HCT116 (cell line): ENCODE measurements around the gene UBR3. TPM values are rescaled to one million over a fixed set of nuclear protein-coding genes. Genes with fewer than 3 reads are reported as not detected.

Experiments used
- ATAC-seq: fragments of 200-7000 bp; cut with Tn5 transposase; 2 replicates; pipeline ENCODE4 v1.9.1; 2020; ENCODE audit warnings: mild to moderate bottlenecking, moderate library complexity
- BruUV-seq: library from RNA; stranded (reverse); fragments of 400-500 nt; replicated peaks from 2 replicates; lab custom pipeline; 2021; lab: Mats Ljungman, UMichigan
- CTCF ChIA-PET: fragments of 300-600 bp; sonication (Branson Sonifier 250); formaldehyde crosslinking; loops from one replicate; lab custom pipeline; 2021; ENCODE audit warnings: antibody characterized with exemption; lab: Charles Lee
- POLR2A ChIA-PET: fragments of 300-600, 350-600 bp; sonication (Branson Sonifier 250); formaldehyde crosslinking; loops from one replicate; lab custom pipeline; 2021; ENCODE audit warnings: antibody characterized with exemption; lab: Charles Lee
- RAD21 ChIA-PET, 2 experiments: fragments of 300-600 bp; sonication (Branson Sonifier 250); formaldehyde crosslinking; loops; one replicate each; lab custom pipeline; 2023; ENCODE audit warnings: low total read pairs in 2 of 2; ENCODE audit not compliant: uncharacterized antibody in 2 of 2, unreplicated experiment in 2 of 2, low non-redundant PET in 1 of 2; lab: Charles Lee
- DNase-seq: peaks from one replicate; pipeline ENCODE4 v3.0.0-alpha.2; 2010; ENCODE audit warnings: low read depth, low spot score
- H2AFZ ChIP-seq: fragments of 200-600 bp; shearing (Covaris generic), sonication (generic); 2 replicates; pipeline ENCODE4 v1.6.1; 2017; ENCODE audit warnings: low read depth, mixed run types, mixed read lengths, antibody characterized with exemption, low read length; ENCODE audit not compliant: poor library complexity, severe bottlenecking
- H3K27ac ChIP-seq: 2 replicates; pipeline ENCODE4 v1.5.1; 2012; ENCODE audit warnings: low read depth, low read length
- H3K27me3 ChIP-seq: fragments of 200-600 bp; sonication (generic); 2 replicates; pipeline ENCODE4 v1.6.1; 2016; ENCODE audit warnings: mixed run types, low read length, mixed read lengths; ENCODE audit not compliant: insufficient read depth
- H3K36me3 ChIP-seq, 2 experiments: fragments of 200-500 bp in 1 of 2; fragments of 200-600 bp in 1 of 2; sonication (Bioruptor generic) in 1 of 2; sonication (generic) in 1 of 2; 2 replicates each; pipeline versions ENCODE4 v1.5.1 to v1.6.1; 2014 to 2016; ENCODE audit warnings: low read length in 2 of 2, inconsistent platforms in 1 of 2, mixed read lengths in 1 of 2, mixed run types in 1 of 2; ENCODE audit not compliant: insufficient read depth in 2 of 2, control insufficient read depth in 1 of 2
- H3K4me1 ChIP-seq, 2 experiments: fragments of 200-600 bp in 1 of 2; sonication (generic) in 1 of 2; 2 replicates each; pipeline versions ENCODE4 v1.5.1 to v1.6.1; 2012 to 2017; ENCODE audit warnings: low read length in 2 of 2, inconsistent platforms in 1 of 2, mild to moderate bottlenecking in 1 of 2, mixed read lengths in 1 of 2, mixed run types in 1 of 2, moderate library complexity in 1 of 2; ENCODE audit not compliant: insufficient read depth in 2 of 2, control insufficient read depth in 1 of 2
- H3K4me2 ChIP-seq: fragments of 200-600 bp; sonication (generic); 2 replicates; pipeline ENCODE4 v1.6.1; 2017; ENCODE audit warnings: mixed run types, low read length, mixed read lengths
- H3K4me3 ChIP-seq, 2 experiments: fragments of 200-600 bp in 1 of 2; sonication (generic) in 1 of 2; replicated peaks in 1 of 2; 2 replicates each; pipeline ENCODE4 v1.5.1; 2011 to 2016; ENCODE audit warnings: low read length in 2 of 2, control low read depth in 1 of 2, low read depth in 1 of 2, mild to moderate bottlenecking in 1 of 2, mixed read lengths in 1 of 2, mixed run types in 1 of 2
- H3K79me2 ChIP-seq: fragments of 200-600 bp; sonication (generic); 2 replicates; pipeline ENCODE4 v1.6.1; 2017; ENCODE audit warnings: mild to moderate bottlenecking, mixed run types, low read length, moderate library complexity, mixed read lengths; ENCODE audit not compliant: insufficient read depth
- H3K9ac ChIP-seq: fragments of 200-600 bp; sonication (generic); 2 replicates; pipeline ENCODE4 v1.6.1; 2016; ENCODE audit warnings: low read length, mixed read lengths
- H3K9me2 ChIP-seq: fragments of 200-600 bp; sonication (generic), shearing (Covaris generic); 2 replicates; pipeline ENCODE4 v1.6.1; 2017; ENCODE audit warnings: mixed run types, mild to moderate bottlenecking, moderate library complexity; ENCODE audit not compliant: insufficient read depth
- H3K9me3 ChIP-seq, 2 experiments: fragments of 200-500 bp in 1 of 2; fragments of 200-600 bp in 1 of 2; sonication (Bioruptor generic) in 1 of 2; sonication (generic) in 1 of 2; 2 replicates each; pipeline ENCODE4 v1.6.1; 2014 to 2017; ENCODE audit warnings: low read length in 2 of 2, mixed read lengths in 2 of 2, inconsistent platforms in 1 of 2, low read depth in 1 of 2, mild to moderate bottlenecking in 1 of 2, mixed run types in 1 of 2, moderate library complexity in 1 of 2; ENCODE audit not compliant: control insufficient read depth in 1 of 2, insufficient read depth in 1 of 2
- H4K20me1 ChIP-seq: fragments of 200-600 bp; sonication (generic), shearing (Covaris generic); 2 replicates; pipeline ENCODE4 v1.6.1; 2017; ENCODE audit warnings: mixed run types, mild to moderate bottlenecking, moderate library complexity; ENCODE audit not compliant: insufficient read depth
- CBX3 ChIP-seq: IDR thresholded peaks from 2 replicates; pipeline ENCODE4 v1.6.1; 2012; ENCODE audit warnings: low read depth
- CEBPB ChIP-seq: IDR thresholded peaks from 2 replicates; pipeline ENCODE4 v1.6.1; 2012; ENCODE audit warnings: low read depth
- EZH2phosphoT487 ChIP-seq: fragments of 200-600 bp; IDR thresholded peaks from 2 replicates; pipeline ENCODE4 v1.6.1; 2018; ENCODE audit warnings: antibody characterized with exemption, borderline replicate concordance
- FOSL1 ChIP-seq: IDR thresholded peaks from 2 replicates; pipeline ENCODE4 v1.6.1; 2012; ENCODE audit warnings: low read depth
- POLR2AphosphoS5 ChIP-seq: IDR thresholded peaks from 2 replicates; pipeline ENCODE4 v1.6.1; 2011; ENCODE audit warnings: mild to moderate bottlenecking, low read depth, low read length, moderate library complexity
- RAD21 ChIP-seq: IDR thresholded peaks from 2 replicates; pipeline ENCODE4 v1.6.1; 2012; ENCODE audit warnings: low read depth, mild to moderate bottlenecking
- REST ChIP-seq: IDR thresholded peaks from 2 replicates; pipeline ENCODE4 v1.6.1; 2012; ENCODE audit warnings: low read depth
- SP1 ChIP-seq: IDR thresholded peaks from 2 replicates; pipeline ENCODE4 v1.6.1; 2012; ENCODE audit warnings: low read depth
- SRF ChIP-seq: IDR thresholded peaks from 2 replicates; pipeline ENCODE4 v1.6.1; 2012; ENCODE audit warnings: low read depth
- ZFX ChIP-seq: fragments of 450-650 bp; IDR thresholded peaks from 2 replicates; pipeline ENCODE4 v1.6.1; 2017
- ZNF274 ChIP-seq: fragments of 200-500 bp; sonication (Bioruptor generic); IDR thresholded peaks from 2 replicates; pipeline ENCODE4 v1.6.1; 2014; ENCODE audit warnings: mild to moderate bottlenecking, low read depth, low read length, inconsistent platforms
- intact Hi-C: fragments of 100-400 bp; cut with micrococcal nuclease; formaldehyde crosslinking; loops from 2 replicates; pipeline ENCODE4 v1.10.0; 2022
- total RNA-seq: library from RNA; stranded (reverse); gene quantifications from one replicate; pipeline ENCODE4 v1.2.1, GENCODE V29; 2021; ENCODE audit not compliant: unreplicated experiment
- TF ChIP-seq, protein P1 (sequence below): IDR thresholded peaks from 2 replicates; pipeline ENCODE4 v1.6.1; 2012

Gene UBR3
- total RNA-seq, 1 experiment from 2014 or later: 29.5 TPM

DNA sequence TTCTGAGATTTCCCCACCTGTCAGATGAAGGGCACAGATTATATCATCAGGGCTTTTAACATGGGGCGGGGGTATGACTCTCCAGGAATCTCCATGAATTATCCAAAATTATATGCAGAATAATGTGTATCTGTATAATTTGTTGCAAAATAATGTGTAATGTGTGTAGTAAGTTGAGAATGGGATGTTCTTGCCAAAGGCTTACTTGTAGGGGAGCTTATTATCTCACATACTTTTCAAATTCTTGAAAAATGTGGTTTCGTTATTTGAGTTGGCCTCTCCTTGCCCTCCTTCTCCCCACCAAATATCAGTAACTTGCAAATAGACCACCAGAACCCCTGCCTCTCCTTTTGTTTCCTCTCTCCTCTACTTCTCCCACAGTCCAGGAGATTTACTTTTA, 35.6 kb downstream of the UBR3 start:
- Histone ChIP-seq H3K27ac (no peak overlapping the region), H3K9me3 (no peaks in the 10 kb centered on the region), H3K4me2 (no peak overlapping the region), H3K36me3 (no peaks in the 10 kb centered on the region), H3K79me2 (peaks cover 55% of the 10 kb centered on the region), H3K9me2 (no peaks in the 10 kb centered on the region), H2AFZ (no peak overlapping the region), H3K9ac (no peak overlapping the region), H3K4me1 (no peaks in the 10 kb centered on the region), H4K20me1 (peaks cover 4% of the 10 kb centered on the region; the same call in 1 of the 2 replicates), H3K4me3 (no peak overlapping the region), H3K27me3 (no peaks in the 10 kb centered on the region)
- ATAC-seq (no peak), DNase-seq (no peak)
- ChIA-PET POLR2A (no interaction called here), CTCF (no interaction called here), RAD21 (no interaction called here)
- intact Hi-C loops: no loop called here
- TF ChIP-seq CBX3 (no peak), ZNF274 (no peak), SP1 (no peak), EZH2phosphoT487 (no peak), REST (no peak), ZFX (no peak), FOSL1 (no peak), CEBPB (no peak), SRF (no peak), RAD21 (no peak), POLR2AphosphoS5 (no peak)
- TF ChIP-seq, protein P1, sequence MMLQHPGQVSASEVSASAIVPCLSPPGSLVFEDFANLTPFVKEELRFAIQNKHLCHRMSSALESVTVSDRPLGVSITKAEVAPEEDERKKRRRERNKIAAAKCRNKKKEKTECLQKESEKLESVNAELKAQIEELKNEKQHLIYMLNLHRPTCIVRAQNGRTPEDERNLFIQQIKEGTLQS: no peak
- BruUV-seq: no TSS peak
